A673 (cell line): ENCODE data around the gene ANXA2R. TPM values are rescaled to one million over a fixed set of nuclear protein-coding genes. Genes with fewer than 3 reads are reported as not detected.
A peak's percentile ranks its signal among the peaks of the same experiment; 100 is the strongest.

Experiments used
- BruUV-seq: library from RNA; stranded (reverse); fragments of 400-500 nt; replicated peaks from 2 replicates; lab custom pipeline; 2021; lab: Mats Ljungman, UMichigan
- CTCF ChIA-PET: fragments of 300-600 bp; sonication (Branson Sonifier 250); formaldehyde crosslinking; loops from one replicate; lab custom pipeline; 2022; ENCODE audit warnings: antibody characterized with exemption; lab: Charles Lee
- POLR2A ChIA-PET: fragments of 300-600 bp; sonication (Branson Sonifier 250); formaldehyde crosslinking; loops from one replicate; lab custom pipeline; 2022; ENCODE audit warnings: antibody characterized with exemption; ENCODE audit not compliant: low non-redundant PET; lab: Charles Lee
- DNase-seq: peaks from one replicate; pipeline ENCODE4 v3.0.0-alpha.2; 2015; ENCODE audit warnings: low spot score
- H3K27ac ChIP-seq: fragments of 200-600 bp; sonication (generic); 2 replicates; pipeline ENCODE4 v1.5.1; 2016; ENCODE audit warnings: mixed run types, low read depth, mild to moderate bottlenecking, mixed read lengths, antibody characterized with exemption, low read length; ENCODE audit not compliant: poor library complexity, severe bottlenecking
- H3K27me3 ChIP-seq: fragments of 200-600 bp; sonication (generic); replicated peaks from 2 replicates; pipeline ENCODE4 v1.6.1; 2017; ENCODE audit warnings: mixed run types, low read depth, mild to moderate bottlenecking, mixed read lengths, antibody characterized with exemption, low read length; ENCODE audit not compliant: insufficient read depth, poor library complexity
- H3K36me3 ChIP-seq: fragments of 200-600 bp; sonication (generic); 2 replicates; pipeline ENCODE4 v1.6.1; 2016; ENCODE audit warnings: mixed run types, mild to moderate bottlenecking, mixed read lengths, antibody characterized with exemption, low read length; ENCODE audit not compliant: insufficient read depth, poor library complexity, severe bottlenecking
- H3K4me1 ChIP-seq: fragments of 200-600 bp; sonication (generic); 2 replicates; pipeline ENCODE4 v1.6.1; 2017; ENCODE audit warnings: mixed run types, mild to moderate bottlenecking, mixed read lengths, antibody characterized with exemption, low read length; ENCODE audit not compliant: insufficient read depth, poor library complexity, severe bottlenecking
- H3K4me3 ChIP-seq: fragments of 200-600 bp; sonication (generic); 2 replicates; pipeline ENCODE4 v1.5.1; 2016; ENCODE audit warnings: low read depth, mixed run types, mild to moderate bottlenecking, mixed read lengths, low read length; ENCODE audit not compliant: poor library complexity, severe bottlenecking
- H3K9me3 ChIP-seq: fragments of 200-600 bp; sonication (generic); 2 replicates; pipeline ENCODE4 v1.6.1; 2016; ENCODE audit warnings: mixed run types, low read depth, mild to moderate bottlenecking, mixed read lengths, antibody characterized with exemption, low read length; ENCODE audit not compliant: poor library complexity, severe bottlenecking
- EZH2 ChIP-seq: fragments of 200-600 bp; sonication (generic); IDR thresholded peaks from 2 replicates; pipeline ENCODE4 v1.6.1; 2017; ENCODE audit warnings: borderline replicate concordance, low read depth, mild to moderate bottlenecking, mixed read lengths, antibody characterized with exemption, low read length; ENCODE audit not compliant: poor library complexity, severe bottlenecking
- intact Hi-C: fragments of 100-400 bp; cut with micrococcal nuclease; formaldehyde crosslinking; loops from one replicate; pipeline ENCODE4 v1.10.0; 2022; ENCODE audit not compliant: unreplicated experiment
- total RNA-seq: library from RNA; stranded (reverse); gene quantifications from 2 replicates; pipeline ENCODE4 v1.2.3, GENCODE V29; 2021
- TF ChIP-seq, protein P1 (sequence below): fragments of 300-800, 200-600 bp; sonication (generic); conservative IDR thresholded peaks from 2 replicates; pipeline ENCODE4 v1.5.1; 2017; ENCODE audit warnings: low read depth, mild to moderate bottlenecking, antibody characterized with exemption, low read length, moderate library complexity, mixed read lengths

Gene ANXA2R
- total RNA-seq, 1 experiment from 2014 or later = 1.4 TPM

DNA sequence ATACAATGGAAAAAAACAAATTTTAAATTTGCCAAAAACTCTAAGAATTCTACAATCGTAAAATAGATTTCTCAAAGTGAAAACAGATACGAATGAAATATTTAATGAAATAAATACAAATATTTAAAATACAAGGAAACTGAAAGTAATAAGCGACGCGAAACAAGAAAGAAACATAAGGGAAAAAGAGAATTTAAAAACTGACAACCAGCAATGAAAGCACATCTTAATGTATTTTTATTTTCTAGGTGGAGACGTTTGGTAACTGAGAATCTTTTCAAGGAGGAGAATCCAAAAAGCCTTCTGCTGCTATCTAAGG lies 1.0 kb downstream of the ANXA2R start:
- no peak for DNase-seq
- H3K4me1 ChIP-seq = no peaks in the 10 kb centered on the region
- BruUV-seq = no TSS peak
- peak overlapping the region; percentile 62 for H3K4me3 ChIP-seq
- POLR2A ChIA-PET = no interaction called here
- H3K27me3 ChIP-seq = no peaks in the 10 kb centered on the region
- intact Hi-C loops = no loop called here
- TF ChIP-seq, protein P1, sequence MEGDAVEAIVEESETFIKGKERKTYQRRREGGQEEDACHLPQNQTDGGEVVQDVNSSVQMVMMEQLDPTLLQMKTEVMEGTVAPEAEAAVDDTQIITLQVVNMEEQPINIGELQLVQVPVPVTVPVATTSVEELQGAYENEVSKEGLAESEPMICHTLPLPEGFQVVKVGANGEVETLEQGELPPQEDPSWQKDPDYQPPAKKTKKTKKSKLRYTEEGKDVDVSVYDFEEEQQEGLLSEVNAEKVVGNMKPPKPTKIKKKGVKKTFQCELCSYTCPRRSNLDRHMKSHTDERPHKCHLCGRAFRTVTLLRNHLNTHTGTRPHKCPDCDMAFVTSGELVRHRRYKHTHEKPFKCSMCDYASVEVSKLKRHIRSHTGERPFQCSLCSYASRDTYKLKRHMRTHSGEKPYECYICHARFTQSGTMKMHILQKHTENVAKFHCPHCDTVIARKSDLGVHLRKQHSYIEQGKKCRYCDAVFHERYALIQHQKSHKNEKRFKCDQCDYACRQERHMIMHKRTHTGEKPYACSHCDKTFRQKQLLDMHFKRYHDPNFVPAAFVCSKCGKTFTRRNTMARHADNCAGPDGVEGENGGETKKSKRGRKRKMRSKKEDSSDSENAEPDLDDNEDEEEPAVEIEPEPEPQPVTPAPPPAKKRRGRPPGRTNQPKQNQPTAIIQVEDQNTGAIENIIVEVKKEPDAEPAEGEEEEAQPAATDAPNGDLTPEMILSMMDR = no peak
- no peak for TF ChIP-seq EZH2
- no peaks in the 10 kb centered on the region for H3K9me3 ChIP-seq
- H3K27ac ChIP-seq = peak overlapping the region; percentile 68
- no peaks in the 10 kb centered on the region for H3K36me3 ChIP-seq
- CTCF ChIA-PET = interaction anchor here (1.5 kb wide), 1 partner anchor 19 kb away, joined by 3 read pairs; no protein-coding TSS in a partner anchor

GRCh38 chr5:43038496-43038989 lies 1.6 kb downstream of the ANXA2R start:
- TF ChIP-seq EZH2 = no peak
- TF ChIP-seq, protein P1 = no peak
- Histone ChIP-seq H3K4me1 (peaks cover 2% of the 10 kb centered on the region), H3K27ac (no peak overlapping the region), H3K27me3 (no peaks in the 10 kb centered on the region), H3K36me3 (no peaks in the 10 kb centered on the region), H3K9me3 (no peaks in the 10 kb centered on the region), H3K4me3 (no peak overlapping the region)
- ChIA-PET CTCF (interaction anchor here (1.5 kb wide), 1 partner anchor 18 kb away, joined by 3 read pairs; no protein-coding TSS in a partner anchor), POLR2A (no interaction called here)
- no peak for DNase-seq
- BruUV-seq = no TSS peak
- intact Hi-C loops = no loop called here

DNA sequence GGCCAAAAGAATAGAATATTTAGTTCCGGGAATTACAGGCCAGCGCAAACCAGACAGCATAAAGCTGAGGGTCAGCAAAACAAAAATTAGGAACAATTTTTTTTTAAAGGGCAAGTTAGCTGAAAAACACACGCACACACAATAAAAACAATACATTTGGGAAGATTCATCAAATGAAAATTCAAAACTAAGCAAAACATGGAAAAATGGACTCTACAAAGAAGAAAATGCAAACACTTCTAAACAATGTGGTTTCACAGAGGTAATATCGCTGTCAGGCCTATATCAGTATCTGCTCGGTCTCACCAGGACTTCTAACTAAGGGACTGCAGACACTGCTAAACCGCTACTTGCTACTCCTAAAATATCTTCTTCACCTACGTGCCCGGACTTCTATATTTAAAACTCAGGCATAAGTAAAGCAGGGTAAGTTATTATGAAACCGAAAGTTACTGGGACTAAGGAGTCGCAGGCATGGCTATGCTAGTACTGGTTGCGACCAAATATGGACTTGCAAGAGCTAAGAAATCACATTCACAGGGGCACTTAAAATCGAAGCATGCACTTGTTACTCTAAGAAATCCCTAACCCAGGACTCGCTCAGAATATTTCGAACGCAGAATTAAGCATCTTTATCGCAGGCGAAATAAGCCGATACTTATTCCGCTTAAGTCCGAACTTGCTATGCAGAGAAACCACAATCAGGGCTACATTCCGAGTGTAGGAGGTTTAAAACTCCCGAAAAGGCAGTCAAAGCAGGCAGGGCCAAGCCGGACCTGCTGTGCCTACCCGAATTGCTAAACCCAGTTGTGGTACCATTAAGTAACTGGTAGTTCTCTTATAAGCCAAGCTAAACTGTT lies 2.3 kb downstream of the ANXA2R start:
- Histone ChIP-seq H3K36me3 (no peaks in the 10 kb centered on the region), H3K4me3 (no peak overlapping the region), H3K9me3 (no peaks in the 10 kb centered on the region), H3K27ac (no peak overlapping the region), H3K4me1 (peaks cover 4% of the 10 kb centered on the region), H3K27me3 (no peaks in the 10 kb centered on the region)
- TF ChIP-seq, protein P1 = no peak
- TF ChIP-seq EZH2 = no peak
- intact Hi-C loops = no loop called here
- ChIA-PET CTCF (interaction anchor here (1.5 kb wide), 1 partner anchor 18 kb away, joined by 3 read pairs; no protein-coding TSS in a partner anchor), POLR2A (interaction anchor here (0.6 kb wide), 1 partner anchor 19 kb away, joined by 15 read pairs; no protein-coding TSS in a partner anchor)
- BruUV-seq = no TSS peak
- peak; percentile 29 for DNase-seq
